GM12865 (cell line): Measurements from ENCODE around the gene GALE.
"Not testable (repeated sequence)": the region's sequence is repeated elsewhere in the genome, so short reads cannot be mapped to it uniquely, and the experiment has no call there.

ENCODE experiments used
- DNase-seq: peaks from one replicate; pipeline ENCODE4 v3.0.0; 2010; ENCODE audit warnings: low read depth
- H3K4me3 ChIP-seq: 2 replicates; pipeline ENCODE4 v1.5.1; 2011; ENCODE audit warnings: mild to moderate bottlenecking, low read depth, low read length, control low read depth
- TF ChIP-seq, protein P1 (sequence below): IDR thresholded peaks from 2 replicates; pipeline ENCODE4 v1.5.1; 2011; ENCODE audit warnings: low read length, control low read depth, low read depth, inconsistent platforms; ENCODE audit not compliant: insufficient read depth; ENCODE audit errors: missing control alignments

GALE gene

DNA sequence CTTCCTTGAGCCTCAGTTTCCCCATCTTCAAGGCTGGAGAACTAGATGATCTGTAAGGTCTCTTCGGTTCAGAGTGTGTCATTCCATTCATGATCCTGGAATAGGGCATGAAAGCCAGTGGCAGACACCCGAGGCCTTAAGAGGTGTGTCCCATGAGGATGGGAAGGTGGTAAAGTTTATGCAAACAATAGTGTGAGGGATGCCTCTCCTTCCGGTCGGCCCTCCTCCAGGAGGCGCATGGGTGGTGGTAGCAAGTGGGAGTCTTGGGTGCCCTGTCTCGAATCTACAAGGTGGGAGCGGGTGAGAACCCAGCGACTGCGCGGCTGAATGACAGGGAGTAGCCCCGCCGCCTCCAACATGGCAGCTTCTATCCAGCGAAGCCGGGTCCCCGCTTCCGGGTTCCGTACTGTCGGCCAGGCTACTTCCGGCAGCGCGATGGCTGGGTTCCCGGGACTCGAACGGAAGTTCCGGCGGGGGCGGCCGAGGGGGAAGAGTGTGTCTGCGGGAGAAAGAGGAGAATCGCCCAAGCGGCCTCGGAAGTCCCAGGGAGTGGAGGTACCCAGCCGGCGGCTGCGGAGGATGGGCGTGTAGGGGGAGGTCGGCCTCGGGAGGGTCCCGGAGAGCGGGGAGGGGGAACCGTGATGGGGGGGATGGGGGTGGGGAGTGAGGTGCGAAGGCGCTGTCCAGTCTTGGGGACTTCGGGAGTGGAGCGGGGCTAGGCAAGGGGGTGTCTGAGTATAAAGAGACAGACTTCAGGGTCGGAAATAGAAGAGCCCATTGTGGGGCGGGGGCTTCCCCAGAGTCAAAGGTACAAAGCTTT, 9.6 kb downstream of the GALE start, which contains the start of gene LYPLA2:
LYPLA2 (plus strand) TSS at position 450 of the 820 bp plus-strand sequence. CDS start 1,538 bp downstream, outside the sequence.
- DNase-seq: peak; percentile 93
- TF ChIP-seq, protein P1, sequence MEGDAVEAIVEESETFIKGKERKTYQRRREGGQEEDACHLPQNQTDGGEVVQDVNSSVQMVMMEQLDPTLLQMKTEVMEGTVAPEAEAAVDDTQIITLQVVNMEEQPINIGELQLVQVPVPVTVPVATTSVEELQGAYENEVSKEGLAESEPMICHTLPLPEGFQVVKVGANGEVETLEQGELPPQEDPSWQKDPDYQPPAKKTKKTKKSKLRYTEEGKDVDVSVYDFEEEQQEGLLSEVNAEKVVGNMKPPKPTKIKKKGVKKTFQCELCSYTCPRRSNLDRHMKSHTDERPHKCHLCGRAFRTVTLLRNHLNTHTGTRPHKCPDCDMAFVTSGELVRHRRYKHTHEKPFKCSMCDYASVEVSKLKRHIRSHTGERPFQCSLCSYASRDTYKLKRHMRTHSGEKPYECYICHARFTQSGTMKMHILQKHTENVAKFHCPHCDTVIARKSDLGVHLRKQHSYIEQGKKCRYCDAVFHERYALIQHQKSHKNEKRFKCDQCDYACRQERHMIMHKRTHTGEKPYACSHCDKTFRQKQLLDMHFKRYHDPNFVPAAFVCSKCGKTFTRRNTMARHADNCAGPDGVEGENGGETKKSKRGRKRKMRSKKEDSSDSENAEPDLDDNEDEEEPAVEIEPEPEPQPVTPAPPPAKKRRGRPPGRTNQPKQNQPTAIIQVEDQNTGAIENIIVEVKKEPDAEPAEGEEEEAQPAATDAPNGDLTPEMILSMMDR: no peak
- H3K4me3 ChIP-seq: peak within 1 kb of the TSS; percentile 99

DNA sequence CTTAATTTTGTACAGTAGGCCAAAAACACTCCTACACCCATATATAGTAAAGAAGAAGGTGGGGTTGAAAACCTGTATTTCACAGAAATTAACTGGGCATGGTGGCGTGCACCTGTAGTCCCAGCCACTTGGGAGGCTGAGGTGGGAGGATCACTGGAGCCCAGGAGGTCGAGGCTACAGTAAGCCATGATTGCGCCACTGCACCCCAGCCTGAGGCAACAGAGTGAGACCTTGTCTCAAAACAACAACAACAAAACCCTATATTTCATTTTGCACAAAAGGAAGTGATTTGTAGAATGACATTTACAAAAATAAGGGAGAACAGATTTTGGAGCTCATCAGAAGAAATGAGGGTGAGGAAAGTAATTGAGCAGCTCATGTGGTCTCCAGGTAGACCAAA, 11.9 kb downstream of the GALE start:
- DNase-seq: no peak
- H3K4me3 ChIP-seq: no peak overlapping the region
- TF ChIP-seq, protein P1: no peak

DNA sequence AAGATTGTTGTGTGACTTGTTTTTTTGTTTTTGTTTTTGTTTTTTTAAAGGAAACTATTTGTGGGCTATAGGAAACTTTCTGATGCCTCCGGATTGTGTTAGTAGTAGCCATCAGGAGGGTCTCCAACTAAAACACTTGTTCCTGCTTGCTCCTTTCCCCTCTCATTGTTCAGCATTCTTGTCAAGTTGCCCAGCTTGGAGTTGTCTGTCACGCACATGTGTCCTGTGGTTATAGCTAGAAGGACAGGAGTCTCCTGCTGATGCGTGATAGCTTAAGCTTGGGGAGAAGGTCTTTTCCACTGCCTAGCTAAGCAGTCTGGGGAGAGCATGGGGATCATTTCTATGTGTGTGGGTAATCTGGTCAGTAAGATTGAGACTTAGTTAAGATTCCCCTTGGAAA, 12.9 kb downstream of the GALE start:
- TF ChIP-seq, protein P1: no peak
- no peak for DNase-seq
- no peak overlapping the region for H3K4me3 ChIP-seq

DNA sequence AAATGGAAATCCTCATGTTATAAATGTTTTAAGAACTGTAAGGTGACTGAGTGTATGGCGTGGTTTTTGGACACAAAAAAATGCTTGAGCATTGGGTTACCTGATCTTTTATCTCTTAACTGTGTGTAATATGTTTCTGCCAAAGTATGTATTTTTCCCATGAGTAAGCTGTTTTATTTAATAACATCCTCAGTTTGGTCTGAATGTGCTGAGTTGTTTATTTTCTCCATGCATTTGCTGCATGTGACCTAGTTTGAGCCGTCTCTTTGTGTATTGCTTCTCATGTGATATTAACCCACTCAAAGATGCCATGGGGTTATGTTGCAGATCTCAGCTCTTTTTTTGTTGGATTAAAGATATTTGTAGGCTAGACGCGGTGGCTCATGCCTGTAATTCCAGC, 15.7 kb downstream of the GALE start:
- TF ChIP-seq, protein P1: no peak
- DNase-seq: no peak
- no peak overlapping the region for H3K4me3 ChIP-seq

DNA sequence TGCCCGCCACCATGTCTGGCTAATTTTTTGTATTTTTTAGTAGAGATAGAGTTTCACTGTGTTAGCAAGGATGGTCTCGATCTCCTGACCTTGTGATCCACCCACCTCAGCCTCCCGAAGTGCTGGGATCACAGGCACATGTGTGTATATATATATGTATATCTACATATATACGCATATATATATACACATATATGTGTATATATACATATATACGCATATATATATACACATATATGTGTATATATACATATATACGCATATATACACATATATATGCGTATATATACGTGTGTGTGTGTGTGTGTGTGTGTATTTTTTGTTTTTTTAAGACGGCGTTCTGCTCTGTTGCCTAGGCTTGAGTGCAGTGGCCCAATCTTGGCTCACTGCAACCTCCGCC, 17.4 kb downstream of the GALE start:
- H3K4me3 ChIP-seq, DNase-seq: not testable (repeated sequence)

DNA sequence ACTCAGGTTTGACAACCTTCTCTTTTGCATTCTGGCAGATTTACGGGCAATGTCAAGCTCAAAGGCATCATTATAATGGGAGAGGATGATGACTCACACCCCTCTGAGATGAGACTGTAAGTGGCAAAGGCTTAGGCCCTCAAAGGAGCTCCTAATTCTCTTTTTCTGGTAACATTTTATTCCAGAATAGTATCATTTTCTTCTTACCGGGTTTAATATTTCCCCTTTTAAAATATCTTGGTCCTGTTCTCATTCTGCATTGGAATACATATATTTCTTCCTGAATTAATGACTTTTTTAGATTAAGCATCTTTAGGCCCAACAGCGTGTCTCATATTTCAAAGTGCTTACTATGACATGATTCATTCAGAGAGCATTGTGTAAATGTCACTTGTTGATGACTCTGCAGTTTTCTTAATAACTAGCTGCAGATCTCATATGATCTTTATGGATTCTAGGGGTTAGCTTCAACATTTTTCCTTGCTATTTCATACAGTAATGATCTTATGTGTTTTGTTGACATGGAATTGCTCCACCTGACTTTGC, 20.7 kb downstream of the GALE start:
- TF ChIP-seq, protein P1: no peak
- no peak for DNase-seq
- no peak overlapping the region for H3K4me3 ChIP-seq

DNA sequence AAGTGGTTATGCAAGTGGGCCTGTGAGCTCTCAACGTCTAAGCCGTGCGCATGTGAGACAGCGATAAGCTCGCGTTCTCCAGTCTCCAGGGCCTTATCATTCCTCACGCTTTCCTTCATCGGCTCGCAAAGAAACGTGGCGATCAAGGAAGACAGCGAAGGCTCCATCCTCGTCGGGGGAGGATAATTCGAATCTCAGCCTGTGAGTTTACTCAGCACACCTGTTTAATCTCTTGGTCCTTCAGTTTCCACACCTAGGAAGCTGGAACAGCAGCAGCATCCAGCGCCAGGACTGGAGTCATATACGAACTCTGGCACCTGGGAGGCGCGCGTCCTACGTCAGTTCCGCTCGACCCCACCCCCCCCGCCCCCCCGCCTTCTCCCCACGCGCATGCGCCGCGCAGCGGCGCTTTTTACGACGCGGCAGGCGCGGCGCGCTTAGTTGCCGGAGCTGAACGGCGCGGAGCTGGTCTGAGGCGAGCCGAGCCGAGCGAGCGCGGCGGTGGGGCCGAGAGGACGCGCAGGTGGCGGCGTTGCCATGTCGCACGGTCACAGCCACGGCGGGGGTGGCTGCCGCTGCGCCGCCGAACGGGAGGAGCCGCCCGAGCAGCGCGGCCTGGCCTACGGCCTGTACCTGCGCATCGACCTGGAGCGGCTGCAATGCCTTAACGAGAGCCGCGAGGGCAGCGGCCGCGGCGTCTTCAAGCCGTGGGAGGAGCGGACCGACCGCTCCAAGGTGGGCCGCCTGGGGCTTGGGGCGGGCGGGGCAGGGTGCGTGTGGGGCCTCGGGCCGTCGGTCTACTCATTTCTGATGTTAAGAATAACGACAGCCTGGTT, 22.4 kb downstream of the GALE start, which contains the start of gene PITHD1:
PITHD1 (plus strand) TSS at position 440 of the 836 bp plus-strand sequence; CDS start at position 538, 98 bp downstream.
- peak; percentile 93 for DNase-seq
- H3K4me3 ChIP-seq: peak within 1 kb of the TSS; percentile 94
- TF ChIP-seq, protein P1: no peak
